ENCODE measurements around the gene PLA2G12A.
"Not testable (repeated sequence)": the region's sequence is repeated elsewhere in the genome, so short reads cannot be mapped to it uniquely, and the experiment has no call there.

PLA2G12A gene

DNA sequence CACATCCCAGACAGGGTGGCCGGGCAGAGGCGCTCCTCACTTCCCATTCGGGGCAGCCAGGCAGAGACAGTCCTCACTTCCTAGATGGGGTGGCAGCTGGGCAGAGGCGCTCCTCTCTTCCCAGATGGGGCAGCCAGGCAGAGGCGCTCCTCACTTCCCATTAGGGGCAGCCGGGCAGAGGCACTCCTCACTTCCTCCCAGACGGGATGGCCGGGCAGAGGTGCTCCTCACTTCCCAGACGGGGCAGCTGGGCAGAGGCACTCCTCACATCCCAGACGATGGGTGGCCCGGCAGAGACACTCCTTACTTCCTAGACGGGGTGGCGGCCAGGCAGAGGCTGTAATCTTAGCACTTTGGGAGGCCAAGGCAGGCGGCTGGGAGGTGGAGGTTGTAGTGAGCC is 50.9 kb downstream of the PLA2G12A start:
- DNase-seq (ENCODE audit: low read depth in 2 of 2), result not testable (repeated sequence)

DNA sequence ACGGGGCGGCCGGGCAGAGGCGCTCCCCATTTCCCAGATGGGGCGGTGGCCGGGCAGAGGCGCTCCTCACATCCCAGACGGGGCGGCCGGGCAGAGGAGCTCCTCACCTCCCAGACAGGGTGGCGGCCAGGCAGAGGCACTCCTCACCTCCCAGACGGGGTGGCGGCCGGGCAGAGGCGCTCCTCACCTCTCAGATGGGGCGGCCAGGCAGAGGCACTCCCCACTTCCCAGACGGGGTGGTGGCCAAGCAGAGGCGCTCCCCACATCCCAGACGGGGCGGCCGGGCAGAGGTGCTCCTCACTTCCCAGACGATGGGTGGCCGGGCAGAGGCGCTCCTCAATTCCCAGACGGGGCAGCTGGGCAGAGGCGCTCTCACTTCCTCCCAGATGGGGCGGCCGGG is 51.4 kb downstream of the PLA2G12A start:
- not testable (repeated sequence) for DNase-seq (ENCODE audit: low read depth in 2 of 2)

DNA sequence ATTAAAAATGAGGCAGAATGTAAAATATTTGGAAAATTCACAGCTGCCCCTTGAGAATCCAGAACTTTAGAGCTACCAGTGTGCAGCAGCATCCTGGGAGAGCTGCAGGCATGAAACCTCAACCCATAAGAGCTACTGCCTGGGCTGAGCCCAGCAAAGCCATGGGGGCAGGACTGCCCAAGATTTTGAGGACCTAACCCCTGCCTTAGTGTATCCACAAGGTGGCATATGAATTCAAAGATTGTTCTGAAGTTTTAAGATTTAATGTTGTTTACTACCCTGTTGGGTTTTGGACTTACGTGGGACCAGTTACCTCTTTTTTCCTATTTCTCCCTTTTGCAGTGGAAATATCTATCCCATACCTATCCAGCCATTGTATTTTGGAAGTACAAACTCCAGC is 53.0 kb downstream of the PLA2G12A start:
- no peak for DNase-seq (ENCODE audit: low read depth in 2 of 2)

DNA sequence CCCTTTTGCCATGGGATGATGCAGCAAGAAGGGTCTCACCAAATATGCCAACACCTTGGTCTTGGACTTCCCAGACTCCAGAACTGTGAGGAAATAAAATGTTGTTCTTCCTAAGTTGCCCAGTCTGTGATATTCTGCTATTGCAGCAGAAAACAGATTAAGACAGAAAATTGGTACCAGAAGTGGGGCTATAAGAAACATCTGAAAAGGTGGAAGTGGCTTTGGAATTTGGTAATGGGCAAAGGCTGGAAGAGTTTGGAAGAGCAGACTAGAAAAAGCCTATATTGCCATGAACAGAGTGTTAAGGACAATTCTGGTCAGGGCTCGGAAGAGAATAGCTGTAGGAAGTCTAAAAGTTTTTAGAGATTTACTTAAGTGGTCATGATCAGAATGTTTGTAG is 54.0 kb downstream of the PLA2G12A start:
- no peak for DNase-seq (ENCODE audit: low read depth in 2 of 2)

DNA sequence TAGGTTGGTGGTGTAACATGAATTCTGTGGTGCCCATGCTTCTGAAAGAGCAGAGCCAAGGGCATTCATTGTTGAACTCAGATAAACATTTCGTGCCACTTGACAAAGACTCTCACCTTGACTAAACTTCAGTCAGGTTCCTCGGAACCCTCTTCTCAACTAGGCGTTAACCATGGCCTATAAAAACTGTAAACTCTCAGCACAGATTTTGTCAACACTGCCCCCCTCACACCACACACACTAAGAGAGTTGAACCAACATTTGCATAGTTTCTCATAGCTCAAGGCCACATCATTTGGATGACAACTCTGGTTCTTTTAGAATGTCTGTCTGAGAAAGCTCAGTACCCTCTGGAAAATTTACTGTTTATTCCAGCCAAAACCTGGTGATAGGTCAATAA is 54.7 kb downstream of the PLA2G12A start:
- no peak for DNase-seq (ENCODE audit: low read depth in 2 of 2)

DNA sequence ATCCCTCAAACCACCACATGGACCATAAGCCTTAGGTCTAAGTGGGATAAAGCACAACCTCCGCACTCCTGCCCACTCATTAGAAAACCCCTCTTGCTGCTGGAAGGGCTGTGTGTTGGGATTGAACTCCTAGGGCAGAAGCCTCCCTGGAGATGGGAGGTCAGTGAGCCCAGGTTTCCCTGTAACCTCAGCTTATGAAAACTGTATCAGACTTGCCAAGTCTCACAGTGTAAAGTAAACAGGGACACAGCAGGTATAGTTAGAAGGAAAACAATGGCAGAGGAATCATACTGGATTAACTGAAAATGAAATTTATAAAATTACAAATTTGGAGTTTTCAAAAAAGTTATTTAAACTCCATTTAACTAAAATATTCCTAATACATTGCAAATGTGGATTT is 56.6 kb downstream of the PLA2G12A start:
- no peak for DNase-seq (ENCODE audit: low read depth in 2 of 2)

DNA sequence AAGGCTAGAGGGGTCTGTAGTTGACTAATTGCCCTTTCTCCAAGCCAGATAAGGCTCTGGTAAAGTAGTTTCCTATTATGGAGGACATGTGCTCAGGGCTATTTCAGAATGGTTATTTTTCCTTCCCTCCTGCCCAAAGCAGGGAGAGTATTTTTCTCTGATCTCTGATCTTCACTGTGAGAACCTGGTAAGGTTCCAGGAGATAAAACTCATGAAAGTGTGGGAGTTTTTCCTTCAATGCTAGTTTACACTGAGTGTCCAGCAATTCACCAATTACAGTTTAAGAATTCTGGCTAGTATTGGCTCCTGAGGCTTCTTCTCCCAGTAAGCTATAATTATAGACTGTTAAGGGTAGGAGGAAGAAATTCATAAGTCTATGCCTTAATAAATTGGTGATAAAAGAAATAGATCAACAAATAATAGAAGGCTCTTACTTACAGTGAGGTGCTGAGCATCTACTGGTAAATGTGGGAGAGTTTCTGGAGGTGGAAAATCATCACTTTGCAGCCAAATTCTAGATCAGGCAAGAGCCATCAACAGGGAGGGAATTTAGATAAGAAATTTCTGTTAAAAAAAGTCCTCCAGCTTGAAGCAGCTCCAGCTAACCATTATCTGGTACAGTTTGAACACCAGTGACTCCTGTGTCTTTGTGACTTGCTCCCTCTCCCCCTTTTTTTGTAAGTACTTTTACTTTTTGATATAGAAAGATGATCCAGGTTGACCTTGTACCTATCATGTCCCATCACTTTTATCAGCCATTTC is 57.5 kb downstream of the PLA2G12A start:
- DNase-seq (ENCODE audit: low read depth in 2 of 2), result no peak

DNA sequence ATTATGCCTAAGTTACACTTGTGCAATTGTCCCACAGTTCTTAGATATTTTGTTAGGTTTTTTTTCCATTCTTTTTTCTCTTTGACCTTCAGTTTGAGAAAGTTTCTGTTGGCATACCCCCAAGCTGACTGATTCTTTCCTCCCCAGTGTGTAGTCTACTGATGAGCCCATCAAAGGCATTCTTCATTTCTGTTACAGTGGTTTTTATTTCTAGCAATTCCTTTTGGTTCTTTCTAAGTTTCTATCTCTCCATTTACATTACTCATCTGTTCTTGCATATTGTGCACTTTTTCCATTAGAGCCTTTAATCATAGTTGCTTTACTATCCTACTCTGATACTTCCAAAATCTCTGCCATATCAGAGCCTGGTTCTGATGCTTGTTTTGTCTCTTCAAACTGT is 58.5 kb downstream of the PLA2G12A start:
- no peak for DNase-seq (ENCODE audit: low read depth in 2 of 2)

DNA sequence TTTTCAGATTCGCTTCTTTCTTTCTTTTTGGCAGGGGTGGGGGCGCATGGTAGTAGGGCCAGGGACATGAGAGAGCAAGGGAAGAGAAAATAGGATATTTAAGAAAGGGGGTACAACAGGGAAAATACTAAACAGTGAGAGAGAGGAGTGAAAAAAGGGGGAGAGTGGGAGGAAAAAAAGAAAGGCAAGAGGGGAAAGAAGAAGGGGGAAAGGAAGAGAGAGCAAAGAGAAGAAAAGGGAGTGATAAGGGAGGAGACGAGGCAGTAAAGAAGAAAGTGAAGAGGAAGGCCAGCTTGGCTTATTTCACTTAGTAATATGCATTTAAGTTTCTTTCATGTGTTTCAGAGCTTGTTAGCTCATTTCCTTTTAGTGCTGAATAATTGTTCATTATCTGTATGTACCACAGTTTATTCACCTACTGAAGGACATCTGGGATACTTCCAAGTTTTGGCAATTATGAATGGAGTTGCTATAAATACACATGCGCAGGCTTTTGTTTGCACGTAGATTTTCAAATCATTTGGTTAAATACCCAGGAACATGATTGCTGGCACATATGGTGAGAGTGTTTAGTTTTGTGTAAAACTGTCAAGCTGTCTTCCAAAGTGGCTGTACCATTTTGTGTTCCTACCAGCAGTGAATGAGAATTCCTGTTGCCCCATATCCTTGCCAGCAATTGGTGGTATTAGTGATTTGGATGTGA is 63.9 kb downstream of the PLA2G12A start:
- DNase-seq (ENCODE audit: low read depth in 2 of 2), result no peak

DNA sequence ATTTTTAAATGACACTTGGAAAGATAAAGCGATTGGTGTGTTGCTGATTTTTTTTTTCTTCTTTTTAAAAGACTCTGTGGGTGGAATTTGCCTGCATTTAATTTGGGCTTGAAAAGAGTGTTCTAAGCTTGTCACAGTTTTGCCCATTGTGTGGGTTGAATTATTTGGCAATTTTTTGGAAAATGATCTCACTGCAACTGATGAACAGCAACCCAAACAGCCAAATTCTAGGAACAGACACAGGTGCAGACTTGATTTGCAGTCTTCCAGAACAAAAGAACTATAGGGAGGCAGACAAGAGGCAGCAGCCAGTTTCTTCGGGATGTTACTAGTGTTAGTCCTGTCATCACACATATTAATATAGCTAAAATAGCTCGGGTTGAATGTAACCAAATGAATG is 67.1 kb downstream of the PLA2G12A start:
- no peak for DNase-seq (ENCODE audit: low read depth in 2 of 2)

DNA sequence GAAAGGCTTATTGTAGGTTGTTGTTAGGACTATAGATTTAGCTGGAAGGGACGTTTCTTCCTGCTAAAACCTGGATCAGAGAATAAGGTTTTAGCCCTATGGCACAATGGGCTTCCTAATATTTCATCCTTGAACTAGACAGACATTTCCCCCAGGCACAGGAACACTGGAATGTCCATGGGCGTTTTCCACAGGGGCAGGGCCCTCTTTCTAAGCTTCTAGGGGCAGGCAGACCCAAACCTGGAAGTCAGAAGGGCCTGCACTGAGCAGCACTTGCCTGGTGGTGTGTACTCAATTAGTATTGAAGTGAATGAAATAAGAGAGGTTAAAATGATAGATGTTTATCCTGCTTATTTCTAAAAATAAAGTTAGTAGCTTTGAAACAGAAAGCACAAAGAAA is 67.8 kb downstream of the PLA2G12A start:
- no peak for DNase-seq (ENCODE audit: low read depth in 2 of 2)

Measured in stimulated activated CD4-positive, alpha-beta T cell treated with anti-CD3 and anti-CD28 coated beads, Interleukin-1b, Interleukin-23, amount 100 ng/mL, for 4 hours (primary cell).